Spinal cord (tissue), 10 donors: ENCODE measurements around the gene LARP1. TPM values are rescaled to one million over a fixed set of nuclear protein-coding genes. Genes with fewer than 3 reads are reported as not detected.

Source experiments
- DNase-seq, 6 donors: peaks; one replicate each; pipeline versions ENCODE4 v3.0.0 to v3.0.0-alpha.2; 2013 to 2015; ENCODE audit warnings: low spot score in 6 of 6, low read depth in 4 of 6
- H3K27ac ChIP-seq: one replicate; pipeline ENCODE4 v1.5.1; 2013; ENCODE audit warnings: low read depth, low read length, control low read depth
- H3K27me3 ChIP-seq: one replicate; pipeline ENCODE4 v1.6.1; 2013; ENCODE audit warnings: low read length; ENCODE audit not compliant: control insufficient read depth, insufficient read depth
- H3K36me3 ChIP-seq: one replicate; pipeline ENCODE4 v1.6.1; 2013; ENCODE audit warnings: low read length; ENCODE audit not compliant: control insufficient read depth, insufficient read depth
- H3K4me1 ChIP-seq: one replicate; pipeline ENCODE4 v1.6.1; 2013; ENCODE audit warnings: low read length; ENCODE audit not compliant: control insufficient read depth, insufficient read depth
- H3K4me3 ChIP-seq: one replicate; pipeline ENCODE4 v1.5.1; 2013; ENCODE audit warnings: low read depth, low read length, control low read depth
- H3K9me3 ChIP-seq: one replicate; pipeline ENCODE4 v1.6.1; 2013; ENCODE audit warnings: low read length; ENCODE audit not compliant: control insufficient read depth, insufficient read depth
- WGBS: methylation state at CpG from one replicate; pipeline ENCODE4 v1.1.5; 2013; ENCODE audit warnings: missing lambda C conversion rate; ENCODE audit not compliant: insufficient coverage; 5-methylcytosine and 5-hydroxymethylcytosine counted together
- polyA plus RNA-seq, 2 donors: library from polyadenylated mRNA; unstranded; fragments of 120-200 nt; gene quantifications; one replicate each; pipeline ENCODE4 v1.2.1, GENCODE V29; 2013; ENCODE audit not compliant: insufficient read length in 2 of 2
- total RNA-seq, 2 donors: library from RNA; depleted of rRNA in 1 of 2; stranded (reverse); fragments of 120-200 nt in 1 of 2; fragments of >200 nt in 1 of 2; gene quantifications; one replicate each; pipeline versions ENCODE4 v1.2.3 to v1.2.4, GENCODE V29; 2013 to 2014
- donor health status: healthy.

The LARP1 gene
- total and polyA plus RNA-seq, 4 donors: 59.0 to 136 (median 96.1) TPM

GRCh38 chr5:154767576-154767975, 12.4 kb downstream of the LARP1 start:
- no peaks in the 10 kb centered on the region for H3K9me3 ChIP-seq
- no peak for DNase-seq
- H3K27me3 ChIP-seq: no peaks in the 10 kb centered on the region
- H3K36me3 ChIP-seq: no peaks in the 10 kb centered on the region
- peaks cover 28% of the 10 kb centered on the region for H3K4me1 ChIP-seq
- H3K27ac ChIP-seq: no peak overlapping the region
- whole genome bisulfite sequencing: 100% methylated on average over 1 of the region's 2 CpGs
- H3K4me3 ChIP-seq: no peak overlapping the region

- no CpG with 5 or more reads among the region's 2 CpGs for WGBS
- Histone ChIP-seq H3K27ac (no peak overlapping the region), H3K4me1 (peaks cover 29% of the 10 kb centered on the region), H3K36me3 (no peaks in the 10 kb centered on the region), H3K9me3 (no peaks in the 10 kb centered on the region), H3K27me3 (no peaks in the 10 kb centered on the region), H3K4me3 (no peak overlapping the region)
- DNase-seq: no peak
Measured at GRCh38 chr5:154768207-154768606, 13.0 kb downstream of the LARP1 start.

- Histone ChIP-seq H3K36me3 (no peaks in the 10 kb centered on the region), H3K9me3 (no peaks in the 10 kb centered on the region), H3K4me1 (peaks cover 40% of the 10 kb centered on the region), H3K27ac (no peak overlapping the region), H3K27me3 (no peaks in the 10 kb centered on the region), H3K4me3 (no peak overlapping the region)
- DNase-seq: no peak
- no CpG with 5 or more reads among the region's 2 CpGs for WGBS
Measured at GRCh38 chr5:154770111-154770510, 14.9 kb downstream of the LARP1 start.

GRCh38 chr5:154771383-154771901, 16.3 kb downstream of the LARP1 start:
- 17% methylated on average over 7 of the region's 10 CpGs for whole genome bisulfite sequencing
- H3K9me3 ChIP-seq: no peaks in the 10 kb centered on the region

GRCh38 chr5:154773326-154773725, 18.1 kb downstream of the LARP1 start:
- no peak for DNase-seq
- H3K4me3 ChIP-seq: no peak overlapping the region
- peaks cover 39% of the 10 kb centered on the region for H3K4me1 ChIP-seq
- H3K9me3 ChIP-seq: no peaks in the 10 kb centered on the region
- H3K27me3 ChIP-seq: no peaks in the 10 kb centered on the region
- WGBS: no CpG with 5 or more reads among the region's 3 CpGs
- H3K27ac ChIP-seq: no peak overlapping the region
- H3K36me3 ChIP-seq: no peaks in the 10 kb centered on the region

More at GRCh38 chr5:154771383-154771901, 16.3 kb downstream of the LARP1 start:
- peak overlapping the region; percentile 57 for H3K27ac ChIP-seq
- H3K4me1 ChIP-seq: peaks cover 40% of the 10 kb centered on the region
- H3K4me3 ChIP-seq: no peak overlapping the region
- H3K36me3 ChIP-seq: no peaks in the 10 kb centered on the region
- H3K27me3 ChIP-seq: no peaks in the 10 kb centered on the region
- peak in 3 of 6 donors; percentile 37 to 83 (median 64) for DNase-seq

- Histone ChIP-seq H3K27ac (no peak overlapping the region), H3K4me1 (peaks cover 27% of the 10 kb centered on the region), H3K27me3 (no peaks in the 10 kb centered on the region), H3K9me3 (no peaks in the 10 kb centered on the region), H3K4me3 (no peak overlapping the region), H3K36me3 (no peaks in the 10 kb centered on the region)
- 80% methylated on average over 1 of the region's 1 CpG for WGBS
- no peak for DNase-seq
Measured at GRCh38 chr5:154776167-154776566, 21.0 kb downstream of the LARP1 start.

- Histone ChIP-seq H3K36me3 (no peaks in the 10 kb centered on the region), H3K4me1 (peaks cover 28% of the 10 kb centered on the region), H3K27ac (no peak overlapping the region), H3K9me3 (no peaks in the 10 kb centered on the region), H3K4me3 (no peak overlapping the region), H3K27me3 (no peaks in the 10 kb centered on the region)
- DNase-seq: peak in 1 of 6 donors; percentile 37
- 80% methylated on average over 1 of the region's 2 CpGs for WGBS
Measured at GRCh38 chr5:154778534-154778933, 23.4 kb downstream of the LARP1 start.

- 77% methylated on average over 1 of the region's 4 CpGs for WGBS
- Histone ChIP-seq H3K9me3 (no peaks in the 10 kb centered on the region), H3K4me3 (no peak overlapping the region), H3K36me3 (no peaks in the 10 kb centered on the region), H3K4me1 (peaks cover 28% of the 10 kb centered on the region), H3K27ac (no peak overlapping the region), H3K27me3 (no peaks in the 10 kb centered on the region)
- no peak for DNase-seq
Measured at GRCh38 chr5:154779105-154779504, 23.9 kb downstream of the LARP1 start.

GRCh38 chr5:154780128-154780527, 25.0 kb downstream of the LARP1 start:
- 100% methylated on average over 1 of the region's 1 CpG for WGBS
- no peak overlapping the region for H3K27ac ChIP-seq
- no peaks in the 10 kb centered on the region for H3K36me3 ChIP-seq
- H3K27me3 ChIP-seq: no peaks in the 10 kb centered on the region
- H3K9me3 ChIP-seq: no peaks in the 10 kb centered on the region
- peaks cover 29% of the 10 kb centered on the region for H3K4me1 ChIP-seq
- no peak for DNase-seq
- no peak overlapping the region for H3K4me3 ChIP-seq

GRCh38 chr5:154782326-154782725, 27.1 kb downstream of the LARP1 start:
- H3K9me3 ChIP-seq: no peaks in the 10 kb centered on the region
- H3K36me3 ChIP-seq: no peaks in the 10 kb centered on the region
- H3K4me3 ChIP-seq: no peak overlapping the region
- no peak overlapping the region for H3K27ac ChIP-seq
- 59% methylated on average over 4 of the region's 4 CpGs for WGBS
- DNase-seq: no peak
- H3K27me3 ChIP-seq: no peaks in the 10 kb centered on the region
- peaks cover 27% of the 10 kb centered on the region for H3K4me1 ChIP-seq
